Measurements from ENCODE around the gene NT5C3B.
A peak's percentile ranks its signal among the peaks of the same experiment; 100 is the strongest.
"Not testable (repeated sequence)": the region's sequence is repeated elsewhere in the genome, so short reads cannot be mapped to it uniquely, and the experiment has no call there.

Gene NT5C3B

GRCh38 chr17:41840781-41841180, 4.7 kb upstream of the NT5C3B start:
- not testable (repeated sequence) for H3K4me3 ChIP-seq (ENCODE audit: low read depth, low read length)

GRCh38 chr17:41839448-41839847, 3.4 kb upstream of the NT5C3B start:
- not testable (repeated sequence) for H3K4me3 ChIP-seq (ENCODE audit: low read depth, low read length)

- H3K4me3 ChIP-seq (ENCODE audit: low read depth, low read length): no peak within 1 kb of the TSS
These were observed 1.9 kb upstream of the NT5C3B start, which contains the start of gene KLHL10 for GRCh38 chr17:41837761-41838538. Gene KLHL10 (plus strand): TSS chr17:41837825. CDS start chr17:41837933, 108 bp downstream.

DNA sequence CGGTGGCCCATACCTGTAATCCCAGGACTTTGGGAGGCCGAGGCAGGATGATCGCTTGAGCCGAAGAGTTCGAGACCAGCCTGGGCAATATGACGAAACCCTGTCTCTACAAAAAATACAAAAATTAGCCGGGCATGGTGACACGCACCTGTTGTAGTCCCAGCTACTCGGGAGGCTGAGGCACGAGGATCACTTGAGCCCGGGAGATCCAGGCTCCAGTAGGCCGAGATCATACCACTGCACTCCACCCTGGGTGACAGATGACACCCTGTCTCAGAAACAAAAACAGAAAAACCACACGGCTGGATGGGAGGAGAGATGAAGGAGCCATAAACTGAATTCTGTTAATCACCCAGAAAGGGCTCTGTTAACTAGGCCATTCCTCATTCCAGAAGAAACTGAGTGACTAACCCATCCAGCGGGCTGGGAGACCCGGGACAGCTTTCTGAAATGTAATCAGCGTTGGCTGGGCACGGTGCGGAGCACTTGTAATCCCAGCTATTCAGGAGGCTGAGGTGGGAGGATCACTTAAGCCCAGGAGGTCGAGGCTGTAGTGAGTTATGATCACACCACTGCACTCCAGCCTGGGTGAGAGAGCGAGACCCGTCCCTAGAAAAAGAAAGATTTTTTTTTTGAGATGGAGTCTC, 641 bp upstream of the NT5C3B start:
- H3K4me3 ChIP-seq (ENCODE audit: low read depth, low read length): no peak overlapping the region

DNA sequence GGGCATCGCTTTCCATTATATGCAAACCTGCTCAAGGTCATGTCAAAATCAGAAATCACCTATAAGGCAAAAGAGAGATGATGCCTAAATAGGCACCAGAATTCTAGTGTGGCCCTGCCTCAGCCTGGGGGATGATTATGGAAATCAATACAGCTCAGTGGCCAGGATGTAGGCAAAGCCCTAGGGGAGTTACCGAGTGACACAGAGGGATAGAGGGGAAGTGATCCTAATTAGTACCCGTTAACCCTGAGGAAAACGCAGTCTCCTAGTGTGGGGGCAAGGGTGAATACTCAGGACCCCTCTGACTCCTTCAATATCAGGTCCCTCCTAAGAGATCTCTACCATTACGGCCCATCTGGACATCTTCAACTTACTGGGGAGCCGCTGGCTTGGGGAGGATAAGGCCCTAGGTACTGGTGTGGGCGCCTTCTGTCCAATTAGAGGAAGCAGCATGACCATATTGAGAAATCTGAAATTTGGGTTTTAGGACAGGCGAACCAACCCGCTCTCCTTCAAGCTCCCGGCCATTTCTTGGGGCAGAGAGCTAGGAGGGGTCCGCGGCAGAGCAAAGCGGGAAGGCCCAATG, 725 bp downstream of the NT5C3B start:
- H3K4me3 ChIP-seq (ENCODE audit: low read depth, low read length): peak overlapping the region; percentile 56

- not testable (repeated sequence) for H3K4me3 ChIP-seq (ENCODE audit: low read depth, low read length)
These were observed 6.1 kb downstream of the NT5C3B start for GRCh38 chr17:41829961-41830360.

DNA sequence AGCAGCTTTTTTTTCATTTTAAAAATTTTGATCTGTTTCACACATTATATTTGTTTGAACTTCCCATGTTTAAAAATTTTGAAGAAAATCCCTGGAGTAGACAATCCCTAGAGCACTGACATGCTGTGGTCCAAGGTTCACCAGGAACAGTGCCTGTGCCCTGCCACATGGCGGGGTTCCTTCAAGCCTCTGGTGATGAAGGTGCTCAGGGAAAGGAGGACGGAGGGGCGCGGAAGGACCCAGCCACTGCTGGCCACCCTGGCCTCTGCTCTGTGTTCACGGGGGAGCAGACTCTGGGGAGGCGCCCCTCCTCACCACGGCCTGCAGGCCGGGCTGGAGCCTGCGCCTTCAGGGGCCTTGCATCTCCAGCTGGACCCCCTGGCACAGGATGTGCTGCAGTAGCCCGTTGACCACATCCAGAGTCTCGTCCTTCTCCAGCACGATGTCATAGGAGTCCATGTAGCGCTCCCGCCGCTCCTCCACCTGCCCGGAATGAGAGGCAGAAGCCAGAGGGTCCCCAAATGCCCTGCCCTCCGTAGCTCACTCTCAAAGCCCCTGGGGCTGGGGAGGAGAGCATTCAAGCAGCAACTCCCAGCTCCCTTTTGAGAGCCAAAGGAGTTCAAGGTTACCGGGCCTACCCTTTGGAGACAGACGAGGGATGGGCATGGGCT, 10.7 kb downstream of the NT5C3B start:
- H3K4me3 ChIP-seq (ENCODE audit: low read depth, low read length): no peak overlapping the region

- H3K4me3 ChIP-seq (ENCODE audit: low read depth, low read length): no peak overlapping the region
These were observed 11.9 kb downstream of the NT5C3B start for GRCh38 chr17:41824086-41824485.

GRCh38 chr17:41823580-41823979, 12.5 kb downstream of the NT5C3B start:
- H3K4me3 ChIP-seq (ENCODE audit: low read depth, low read length): no peak overlapping the region

DNA sequence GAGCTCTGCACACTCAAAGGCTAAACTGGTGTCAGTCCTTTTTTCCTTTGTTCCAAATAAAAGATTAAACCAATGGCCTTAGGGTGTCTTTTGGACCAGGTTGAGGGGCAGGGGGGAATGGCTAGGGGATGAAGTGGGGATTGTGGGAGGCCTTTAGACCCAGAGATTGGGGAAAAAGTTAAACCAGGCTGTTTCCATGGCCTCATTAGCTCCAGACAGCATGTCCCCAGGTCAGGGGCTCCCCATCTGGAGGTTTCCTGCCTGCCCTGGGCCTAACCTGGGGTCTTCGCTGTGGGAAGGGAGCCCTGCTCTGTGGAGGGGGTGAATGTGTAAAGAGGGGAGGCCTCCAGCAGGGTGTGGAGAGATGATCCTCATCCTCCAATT, 12.9 kb downstream of the NT5C3B start:
- H3K4me3 ChIP-seq (ENCODE audit: low read depth, low read length): no peak overlapping the region

DNA sequence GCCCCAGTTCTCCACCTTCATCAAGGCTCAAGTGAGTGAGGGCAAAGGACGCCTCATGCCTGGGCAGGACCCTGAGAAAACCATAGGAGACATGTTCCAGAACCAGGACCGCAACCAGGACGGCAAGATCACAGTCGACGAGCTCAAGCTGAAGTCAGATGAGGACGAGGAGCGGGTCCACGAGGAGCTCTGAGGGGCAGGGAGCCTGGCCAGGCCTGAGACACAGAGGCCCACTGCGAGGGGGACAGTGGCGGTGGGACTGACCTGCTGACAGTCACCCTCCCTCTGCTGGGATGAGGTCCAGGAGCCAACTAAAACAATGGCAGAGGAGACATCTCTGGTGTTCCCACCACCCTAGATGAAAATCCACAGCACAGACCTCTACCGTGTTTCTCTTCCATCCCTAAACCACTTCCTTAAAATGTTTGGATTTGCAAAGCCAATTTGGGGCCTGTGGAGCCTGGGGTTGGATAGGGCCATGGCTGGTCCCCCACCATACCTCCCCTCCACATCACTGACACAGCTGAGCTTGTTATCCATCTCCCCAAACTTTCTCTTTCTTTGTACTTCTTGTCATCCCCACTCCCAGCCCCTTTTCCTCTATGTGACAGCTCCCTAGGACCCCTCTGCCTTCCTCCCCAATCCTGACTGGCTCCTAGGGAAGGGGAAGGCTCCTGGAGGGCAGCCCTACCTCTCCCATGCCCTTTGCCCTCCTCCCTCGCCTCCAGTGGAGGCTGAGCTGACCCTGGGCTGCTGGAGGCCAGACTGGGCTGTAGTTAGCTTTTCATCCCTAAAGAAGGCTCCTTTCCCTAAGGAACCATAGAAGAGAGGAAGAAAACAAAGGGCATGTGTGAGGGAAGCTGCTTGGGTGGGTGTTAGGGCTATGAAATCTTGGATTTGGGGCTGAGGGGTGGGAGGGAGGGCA, 13.6 kb downstream of the NT5C3B start:
- H3K4me3 ChIP-seq (ENCODE audit: low read depth, low read length): no peak overlapping the region

- H3K4me3 ChIP-seq (ENCODE audit: low read depth, low read length): no peak overlapping the region
These were observed 14.3 kb downstream of the NT5C3B start for GRCh38 chr17:41821776-41822175.

GRCh38 chr17:41818024-41818423, 18.0 kb downstream of the NT5C3B start:
- H3K4me3 ChIP-seq (ENCODE audit: low read depth, low read length): no peak overlapping the region

GRCh38 chr17:41816637-41817320, 19.3 kb downstream of the NT5C3B start:
- no peak overlapping the region for H3K4me3 ChIP-seq (ENCODE audit: low read depth, low read length)

- no peak overlapping the region for H3K4me3 ChIP-seq (ENCODE audit: low read depth, low read length)
These were observed 21.8 kb downstream of the NT5C3B start for GRCh38 chr17:41814195-41814594.

DNA sequence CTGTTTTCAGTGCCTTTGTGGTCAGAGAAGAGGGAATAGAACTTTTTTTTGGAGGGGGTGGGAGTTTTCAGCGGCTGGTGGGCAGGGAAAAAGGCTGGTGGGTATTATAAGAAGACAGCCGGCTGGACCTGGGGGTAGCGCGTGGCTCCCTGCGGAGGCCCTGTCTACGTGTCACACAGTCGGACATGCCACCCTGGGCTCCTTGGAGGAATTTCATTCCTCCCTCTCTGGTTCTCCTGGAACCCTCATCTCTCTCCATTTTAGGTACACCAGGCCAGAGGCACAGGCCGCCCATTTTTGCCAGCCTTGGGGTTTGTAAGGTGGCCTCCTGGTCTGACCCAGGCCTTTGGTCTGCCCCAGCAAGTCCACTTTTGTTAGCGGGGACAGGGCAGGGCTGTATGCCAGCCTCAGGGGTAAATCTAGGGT, 22.3 kb downstream of the NT5C3B start:
- H3K4me3 ChIP-seq (ENCODE audit: low read depth, low read length): peak overlapping the region; percentile 71

DNA sequence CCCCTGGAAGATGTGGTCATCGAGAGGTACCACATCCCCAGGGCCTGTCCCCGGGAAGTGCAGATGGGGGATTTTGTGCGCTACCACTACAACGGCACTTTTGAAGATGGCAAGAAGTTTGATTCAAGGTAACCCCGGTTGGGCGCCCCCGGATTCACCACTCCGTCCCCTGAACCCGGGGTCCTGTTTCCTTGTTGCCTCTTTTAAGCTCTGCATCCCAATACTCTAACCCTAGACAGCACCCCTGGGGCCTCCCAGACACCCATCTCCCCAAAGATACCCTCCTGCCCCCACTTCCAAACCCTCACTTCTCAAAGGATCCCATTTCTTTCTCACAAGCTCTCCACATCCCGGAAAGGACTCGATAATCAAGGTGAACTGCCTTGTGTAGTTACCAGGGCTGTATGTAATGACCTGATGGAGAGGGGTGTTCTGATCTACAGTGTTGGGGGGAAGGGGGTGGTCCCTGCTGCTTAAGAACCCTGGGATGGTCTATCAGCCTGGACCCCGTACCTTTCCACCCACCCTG, 22.8 kb downstream of the NT5C3B start:
- H3K4me3 ChIP-seq (ENCODE audit: low read depth, low read length): peak overlapping the region; percentile 71

DNA sequence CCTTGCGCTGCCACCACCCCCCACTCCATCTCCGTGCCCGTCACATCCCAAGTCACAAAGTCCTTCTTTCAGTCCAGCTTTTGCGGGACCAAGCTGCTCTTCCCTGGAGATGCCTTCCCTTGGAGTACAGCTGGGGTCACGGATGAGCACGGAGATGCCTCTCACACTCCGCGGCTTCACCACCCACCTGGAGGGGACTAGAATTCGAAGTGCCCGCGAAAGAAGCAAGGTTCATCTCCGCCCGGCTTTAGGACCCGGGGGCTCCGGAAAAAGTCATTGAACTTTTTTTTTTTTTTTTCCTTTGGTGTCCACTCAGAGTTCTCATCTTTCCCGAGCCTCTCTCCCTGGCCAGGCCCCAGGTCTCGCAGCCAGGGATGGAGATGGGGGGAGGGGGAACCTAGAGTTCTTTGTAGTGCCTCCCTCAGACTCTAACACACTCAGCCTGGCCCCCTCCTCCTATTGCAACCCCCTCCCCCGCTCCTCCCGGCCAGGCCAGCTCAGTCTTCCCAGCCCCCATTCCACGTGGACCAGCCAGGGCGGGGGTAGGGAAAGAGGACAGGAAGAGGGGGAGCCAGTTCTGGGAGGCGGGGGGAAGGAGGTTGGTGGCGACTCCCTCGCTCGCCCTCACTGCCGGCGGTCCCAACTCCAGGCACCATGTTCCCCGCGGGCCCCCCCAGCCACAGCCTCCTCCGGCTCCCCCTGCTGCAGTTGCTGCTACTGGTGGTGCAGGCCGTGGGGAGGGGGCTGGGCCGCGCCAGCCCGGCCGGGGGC, 23.5 kb downstream of the NT5C3B start, which contains the start of gene FKBP10:
Gene FKBP10, plus strand, starts transcription at position 624 of the 771 bp plus-strand sequence. Its CDS starts 31 bp downstream, at position 655.
- peak within 1 kb of the TSS; percentile 71 for H3K4me3 ChIP-seq (ENCODE audit: low read depth, low read length)

Measured in iPS-11a (cell line).